Ecto neural progenitor cell (in vitro differentiated cells): Measurements from ENCODE around the gene IFNA17.
"Not testable (repeated sequence)": the region's sequence is repeated elsewhere in the genome, so short reads cannot be mapped to it uniquely, and the experiment has no call there.

Experiments
- DNase-seq: peaks from one replicate; pipeline ENCODE4 v3.0.0-alpha.2; 2018; ENCODE audit warnings: low spot score

The IFNA17 gene

DNA sequence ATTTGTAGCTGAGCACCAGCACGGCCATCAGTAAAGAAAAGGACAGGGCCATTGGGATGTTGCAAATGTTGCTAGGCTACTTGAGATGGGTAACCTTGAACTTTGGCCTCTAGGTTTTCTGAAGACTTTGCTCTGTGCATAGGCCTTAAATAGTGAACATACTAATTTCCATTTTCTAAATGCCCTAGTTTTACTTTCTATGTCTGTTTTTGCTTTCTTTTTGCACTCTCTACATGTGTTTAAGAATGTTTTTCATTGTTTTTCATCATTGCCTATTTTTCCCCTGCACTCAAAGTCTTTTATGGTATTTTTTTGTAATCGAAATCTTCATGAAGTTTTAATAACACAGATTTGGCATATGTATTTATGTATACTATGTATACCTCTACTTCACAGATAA, at the start of gene IFNA17:
IFNA17 (minus strand) TSS at position 101 of the 400 bp plus-strand sequence; CDS start at position 52, 49 bp downstream.
- DNase-seq: no peak

DNA sequence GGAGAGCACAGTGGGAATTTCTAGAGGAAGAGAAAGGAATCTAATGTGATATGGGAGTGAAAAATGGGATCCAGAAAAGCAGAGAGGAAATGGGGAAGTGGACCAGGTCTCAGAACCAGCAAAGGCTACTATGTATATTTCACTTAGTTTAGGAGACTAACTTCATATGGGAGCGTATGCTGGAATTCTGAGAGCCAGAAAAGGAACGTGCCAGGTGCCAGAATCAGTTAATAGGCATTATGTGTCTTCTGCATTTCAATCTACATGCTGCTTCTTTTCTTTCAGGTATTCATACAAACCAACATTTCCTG, 40.3 kb upstream of the IFNA17 start:
- no peak for DNase-seq

DNA sequence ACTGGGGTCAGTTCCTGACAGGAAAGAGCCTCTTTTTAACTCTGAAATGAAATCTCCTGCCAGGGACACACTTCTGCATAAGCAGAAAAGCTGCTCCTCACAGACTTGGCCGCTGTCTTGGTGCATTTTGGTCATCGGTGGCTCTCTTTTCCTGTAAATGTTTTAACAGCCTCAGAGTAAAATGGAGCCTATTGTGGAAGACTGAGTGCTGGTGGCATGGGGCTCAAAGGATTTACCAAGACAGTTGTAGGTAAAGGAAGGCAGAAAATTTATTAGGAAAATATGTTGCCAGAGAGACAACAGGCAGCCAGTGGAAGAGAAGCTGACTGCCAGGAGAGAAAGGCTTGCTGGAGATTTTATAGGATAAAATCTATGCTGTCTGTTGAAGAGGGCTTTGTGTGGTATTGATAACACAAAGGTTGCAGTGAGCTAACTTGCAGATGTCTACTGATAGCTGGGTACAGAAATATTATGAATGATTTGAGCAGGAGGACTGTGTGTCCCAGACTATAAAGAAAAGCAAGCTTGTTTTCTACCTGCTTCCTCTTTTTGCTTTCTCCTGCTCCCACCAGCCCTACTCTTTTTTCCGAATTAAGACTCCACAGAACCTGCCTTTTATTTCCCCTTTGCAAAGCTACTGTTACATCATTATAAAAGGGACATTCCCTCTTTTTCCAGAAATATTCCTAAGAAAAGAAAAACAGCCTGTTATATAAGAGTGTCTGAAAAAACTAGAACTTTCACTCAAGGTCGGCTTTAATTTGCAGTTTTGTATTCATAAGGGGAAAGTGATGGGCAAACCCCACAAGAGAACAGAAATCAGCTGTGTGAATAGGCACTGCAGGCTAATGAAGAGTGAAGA, 39.7 kb upstream of the IFNA17 start:
- DNase-seq: no peak

DNA sequence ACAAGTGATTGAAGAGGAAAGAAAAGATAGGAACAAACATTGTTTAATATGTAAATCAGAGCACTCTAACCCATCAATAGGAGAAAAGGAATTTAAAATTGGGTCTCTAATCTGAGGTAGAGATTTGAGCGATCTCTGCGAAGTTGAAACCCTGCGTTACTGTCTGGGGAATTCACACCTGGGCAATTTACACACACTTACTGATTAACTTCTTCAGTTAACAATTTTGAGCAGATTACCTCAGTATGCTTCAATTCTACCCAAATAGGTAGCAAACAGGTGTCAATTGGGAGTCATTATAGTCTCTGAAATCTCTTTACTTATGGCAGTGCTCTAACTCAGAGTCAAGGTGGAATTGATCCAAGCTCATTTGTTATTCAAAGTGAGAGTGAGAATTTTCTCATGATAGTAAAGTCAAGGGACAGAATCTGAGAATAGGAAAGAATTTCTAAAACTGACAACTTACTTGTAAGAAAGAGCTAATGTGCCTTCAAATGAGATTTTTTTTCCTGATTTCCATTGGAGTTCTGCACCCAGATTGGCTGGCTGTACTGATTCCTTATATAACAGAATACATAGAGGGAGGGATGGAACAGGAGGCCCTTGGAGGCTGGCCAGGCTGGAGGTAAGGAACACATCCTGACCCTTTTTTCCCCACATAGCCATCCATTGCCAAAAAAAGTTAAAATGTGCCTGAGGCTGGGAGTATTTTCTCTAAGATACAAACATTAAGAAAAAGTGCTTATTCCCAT, 38.9 kb upstream of the IFNA17 start:
- DNase-seq: no peak

DNA sequence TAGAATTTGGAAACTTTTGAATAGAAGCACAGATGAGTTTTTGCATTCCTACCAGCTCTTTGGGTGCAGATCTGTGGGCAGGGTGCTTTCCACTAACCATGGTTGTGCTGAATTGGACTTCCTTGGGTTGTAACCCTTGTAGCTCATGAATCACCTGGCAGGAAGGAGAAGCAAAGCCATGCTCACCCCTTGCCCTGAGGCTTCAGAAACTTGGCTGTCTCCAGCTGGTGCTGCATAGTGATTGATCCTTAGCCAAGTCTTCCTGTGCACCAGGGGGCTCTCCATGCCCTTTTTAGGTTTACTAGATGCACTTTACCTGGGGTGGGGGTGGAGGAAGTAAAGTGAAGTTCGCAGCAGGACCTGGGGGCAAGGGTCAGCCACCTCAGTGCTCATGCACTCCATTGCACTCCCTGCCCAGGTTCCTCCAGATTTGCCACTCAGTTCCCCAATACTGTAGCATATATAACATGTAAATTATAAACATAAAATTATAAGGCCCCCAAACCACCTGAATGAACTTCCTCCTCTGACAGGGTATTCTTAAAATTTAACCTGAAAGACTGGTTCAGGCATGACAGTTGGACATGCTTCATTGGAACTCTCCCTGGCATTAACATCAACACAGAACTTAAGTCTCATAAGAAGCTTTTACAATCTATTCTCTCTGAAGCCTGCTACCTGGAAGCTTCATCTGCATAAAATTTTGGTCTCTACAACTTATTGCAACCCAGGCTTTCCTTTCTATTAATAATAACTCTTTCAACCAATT, 37.6 kb upstream of the IFNA17 start:
- DNase-seq: no peak

DNA sequence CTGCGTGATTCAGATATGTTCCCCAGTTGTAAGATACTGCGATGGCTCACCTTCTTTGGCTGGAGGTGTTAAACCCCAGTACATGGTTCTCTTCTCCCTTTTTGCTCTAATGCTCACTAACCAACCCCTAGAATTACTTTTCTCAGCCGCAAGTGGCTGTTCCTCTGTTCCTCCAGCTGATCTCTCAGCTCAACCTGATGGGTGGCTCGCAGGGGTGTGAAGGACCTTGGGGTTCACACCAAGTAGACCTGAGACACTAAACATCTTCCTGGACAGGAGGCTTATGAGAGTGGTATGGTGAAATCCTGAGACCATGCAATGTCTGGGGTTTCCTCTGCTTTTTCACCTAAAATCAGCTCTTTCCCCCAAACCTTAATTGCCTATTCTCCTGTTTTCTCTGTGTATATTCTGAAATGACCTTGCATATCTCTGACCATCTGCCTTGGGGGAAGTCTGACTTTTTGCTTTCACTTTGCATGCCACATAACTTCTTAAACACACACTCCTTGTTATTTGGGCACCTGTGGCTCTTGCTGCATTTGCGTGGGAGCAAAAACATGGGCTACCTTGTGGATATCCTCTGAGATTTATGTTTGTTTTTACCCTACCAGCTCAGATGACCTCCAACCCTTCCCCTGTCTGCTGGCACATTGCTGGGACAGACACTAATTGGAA, 27.7 kb upstream of the IFNA17 start:
- no peak for DNase-seq

DNA sequence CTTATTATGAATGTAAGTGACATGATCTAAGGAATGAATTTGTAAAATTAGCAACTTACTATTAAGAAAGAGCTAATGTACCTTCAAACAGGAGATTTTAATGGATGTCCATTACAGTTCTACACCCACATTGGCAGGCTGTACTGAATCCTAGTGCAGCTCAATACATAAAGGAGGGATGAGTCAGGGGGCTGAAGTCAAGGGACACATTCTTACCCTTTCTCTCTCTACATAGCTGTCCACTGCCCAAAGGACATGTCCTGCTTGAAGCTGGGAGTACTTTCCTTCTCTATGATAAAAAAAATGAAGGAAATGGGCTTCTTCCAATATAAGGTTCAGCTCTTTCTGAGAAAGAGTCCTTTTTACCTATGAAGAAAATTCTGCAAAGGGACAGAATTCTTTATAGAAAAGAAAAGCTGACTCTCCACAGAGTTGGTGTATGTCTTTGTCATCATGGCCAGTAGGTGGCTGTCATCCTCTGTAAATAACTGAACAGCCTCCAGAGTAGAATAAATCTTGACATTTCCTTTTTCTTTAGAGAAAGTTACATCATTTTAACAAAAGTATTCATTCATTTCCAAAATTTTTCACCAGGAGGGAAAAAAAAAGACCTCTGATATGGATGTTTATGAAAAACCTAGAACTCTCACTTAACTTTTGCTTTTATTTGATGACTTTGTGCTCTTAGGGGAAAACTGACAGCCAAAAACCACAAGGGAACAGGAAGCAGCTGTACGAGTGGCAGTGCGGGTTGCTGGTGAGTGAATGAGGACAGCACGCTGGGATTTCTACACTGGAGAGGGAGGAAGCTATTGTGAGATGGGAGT, 24.9 kb upstream of the IFNA17 start:
- no peak for DNase-seq

DNA sequence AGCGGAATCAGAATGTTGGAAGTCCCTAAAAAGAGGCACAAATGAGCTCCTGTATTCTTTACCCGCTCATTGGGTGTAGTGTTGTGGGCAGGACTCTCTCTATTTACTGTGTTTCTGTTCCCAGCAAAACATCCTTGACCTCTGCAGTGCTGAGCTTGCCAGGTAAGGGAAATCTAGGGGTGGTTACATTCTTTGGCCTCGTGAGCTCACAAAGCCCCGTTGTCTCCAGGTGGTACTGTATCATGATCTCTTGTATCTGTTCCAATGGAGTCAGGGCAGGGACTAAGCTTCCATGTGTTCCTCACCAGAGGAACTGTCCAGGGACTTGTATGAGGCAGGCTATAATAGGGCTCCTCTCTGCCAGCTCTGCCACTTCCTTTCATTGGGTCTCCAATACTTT, 23.6 kb upstream of the IFNA17 start:
- DNase-seq: no peak

DNA sequence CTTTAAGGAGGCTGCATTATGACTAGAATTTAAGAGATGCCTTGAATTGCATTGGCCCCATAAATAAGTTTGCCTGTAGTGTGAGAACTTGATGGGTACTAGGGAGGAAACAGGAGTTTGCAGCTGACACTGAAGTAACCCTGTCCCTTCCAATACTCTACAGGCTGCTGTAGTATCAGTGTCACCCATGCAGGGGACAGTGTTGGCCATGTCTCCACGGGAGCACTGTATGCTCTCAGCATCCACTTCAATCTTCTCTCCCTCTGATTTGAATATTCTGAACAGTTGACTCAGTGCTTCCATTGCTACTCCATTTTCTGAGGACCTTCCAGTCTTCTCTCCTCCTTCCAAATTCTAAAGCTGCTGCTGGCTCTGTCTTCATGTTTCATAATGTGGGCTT, 23.2 kb upstream of the IFNA17 start:
- DNase-seq: no peak

DNA sequence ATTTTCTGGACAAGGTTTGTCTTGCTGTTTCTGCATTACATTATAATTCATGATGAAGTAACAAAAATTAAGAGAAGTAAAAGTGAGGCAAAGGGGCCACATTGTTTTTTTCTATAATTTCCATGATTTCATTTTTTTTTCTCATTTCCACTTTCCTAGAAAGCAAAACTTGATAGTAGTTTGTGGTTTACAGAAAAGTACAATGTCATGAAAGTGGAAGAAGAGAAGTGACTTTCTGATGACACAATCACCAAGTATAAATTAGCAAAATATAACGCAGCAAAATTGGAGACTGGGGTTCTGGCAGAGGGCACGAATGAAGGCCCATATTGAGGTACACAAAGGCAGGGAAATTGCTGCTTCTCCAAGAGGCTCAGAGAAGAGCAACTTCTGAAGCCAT, 16.8 kb upstream of the IFNA17 start:
- DNase-seq: no peak

DNA sequence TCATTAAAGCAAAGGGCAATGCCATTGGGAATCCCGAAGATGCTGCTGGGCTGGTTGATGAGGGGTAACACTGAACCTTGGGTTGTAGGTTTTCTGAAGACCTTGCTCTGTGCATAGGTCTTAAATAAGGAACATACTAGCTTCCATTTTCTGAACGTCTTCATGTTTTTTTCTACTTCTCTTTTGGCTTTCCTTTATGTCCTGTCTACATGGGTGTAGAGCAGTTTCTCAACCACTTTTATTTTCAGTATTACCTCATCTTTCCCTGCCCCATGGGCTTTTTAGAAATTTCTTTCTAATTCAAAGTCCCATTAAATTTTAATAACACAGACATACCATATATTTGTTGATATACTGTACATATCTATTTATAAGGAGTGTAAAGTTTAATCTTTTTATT, 11.9 kb upstream of the IFNA17 start, which contains the start of gene IFNA14:
IFNA14 (minus strand) TSS at position 95 of the 400 bp plus-strand sequence; CDS start at position 25, 70 bp downstream.
- no peak for DNase-seq

DNA sequence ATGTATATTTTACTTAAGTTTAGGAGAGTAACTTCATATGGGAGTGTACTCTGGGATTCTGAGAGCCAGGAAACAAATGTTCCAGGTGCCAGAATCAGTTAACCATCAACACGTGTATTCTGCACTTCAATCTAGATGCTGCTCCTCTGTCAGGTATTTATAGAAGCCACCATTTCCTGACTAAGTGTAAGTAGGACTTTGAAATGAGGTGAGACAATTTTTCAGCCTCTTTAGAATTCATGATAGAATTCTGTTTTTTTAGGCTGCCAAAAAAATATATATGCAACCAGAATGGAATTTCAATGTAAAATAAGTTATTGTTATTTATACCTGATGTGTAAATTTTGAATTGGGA, 8.3 kb upstream of the IFNA17 start:
- not testable (repeated sequence) for DNase-seq

DNA sequence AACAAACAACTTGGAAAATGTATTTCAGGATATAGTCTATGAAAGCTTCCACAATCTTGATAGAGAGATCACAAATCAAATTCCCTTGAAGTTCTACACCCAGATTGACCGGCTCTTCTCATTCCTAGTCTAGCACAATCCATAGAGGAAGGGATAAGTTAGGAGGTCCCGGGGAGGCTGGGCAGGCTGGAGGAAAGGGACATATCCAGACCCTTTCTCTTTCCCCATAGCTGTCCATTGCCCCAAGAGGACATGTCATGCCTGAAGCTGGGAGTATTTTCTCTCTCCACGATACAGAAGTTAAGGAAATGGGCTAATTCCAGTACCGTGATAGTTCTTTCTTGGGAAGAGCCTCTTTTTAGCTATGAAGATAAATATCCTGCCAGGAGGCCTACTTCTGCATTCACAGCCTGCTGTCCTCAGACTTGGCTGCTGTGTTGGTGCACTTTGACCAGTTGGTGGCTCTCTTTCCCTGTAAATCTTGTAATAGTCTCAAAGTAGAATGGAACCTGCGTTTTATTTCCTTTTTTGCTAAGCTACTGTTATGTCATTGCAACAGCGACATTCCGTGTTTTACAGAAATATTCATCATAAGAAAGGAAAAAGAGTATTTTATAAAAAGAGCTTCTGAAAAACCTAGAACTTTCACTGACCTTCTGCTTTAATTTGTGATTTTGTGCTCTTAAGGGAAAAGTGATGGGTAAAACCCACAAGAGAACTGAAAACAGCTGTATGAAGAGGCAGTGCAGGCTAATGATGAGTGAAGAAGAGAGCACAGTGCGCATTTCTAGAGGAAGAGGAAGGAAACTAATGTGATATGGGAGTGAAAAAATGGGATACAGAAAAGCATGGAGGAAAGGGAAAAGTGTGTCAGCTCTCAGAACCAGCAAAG, 7.7 kb upstream of the IFNA17 start:
- DNase-seq: not testable (repeated sequence)

DNA sequence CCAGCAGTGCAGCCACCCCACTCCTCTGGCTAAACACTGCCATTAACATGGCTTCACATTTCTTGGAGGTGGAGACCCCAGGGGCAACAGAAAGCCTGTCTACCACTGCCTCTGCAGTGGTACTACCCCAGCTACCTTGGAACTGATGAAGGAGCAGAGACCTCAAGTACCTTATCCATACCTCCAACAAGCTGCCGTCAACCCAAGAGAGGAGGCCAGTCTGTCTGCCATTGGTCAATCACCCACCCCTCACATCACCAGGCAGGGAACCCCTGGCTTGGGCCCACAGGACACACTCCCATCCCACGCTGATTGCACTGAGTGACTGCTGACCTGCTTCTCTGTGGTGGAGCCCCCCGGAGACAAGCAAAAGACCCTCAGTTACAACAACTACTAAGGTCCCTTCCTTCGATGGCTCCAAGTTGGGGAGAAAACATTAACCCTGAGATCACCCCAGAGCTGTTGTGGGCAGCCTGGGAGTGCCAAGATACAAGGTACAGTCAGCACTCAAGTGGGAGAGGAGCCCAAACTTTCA, 6.2 kb upstream of the IFNA17 start:
- DNase-seq: no peak

DNA sequence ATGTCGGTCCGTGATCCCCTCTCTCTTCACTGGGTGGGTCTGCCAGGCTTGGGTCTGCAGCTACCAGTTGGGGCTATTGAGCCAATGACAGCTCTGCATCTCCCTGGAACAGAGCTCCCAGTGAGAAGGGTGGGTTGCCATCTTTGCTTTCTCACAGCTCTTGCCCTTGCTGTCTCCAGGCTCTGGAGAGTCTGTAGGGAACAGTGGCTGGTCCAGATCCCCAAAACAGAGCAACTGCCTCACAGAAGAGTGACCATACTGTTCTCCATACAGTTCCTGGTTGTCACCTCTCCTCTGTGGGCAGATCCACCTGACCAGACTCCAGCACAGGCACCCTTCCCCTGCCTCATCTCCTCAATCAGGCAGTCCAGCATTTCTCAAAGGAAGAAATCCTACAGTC, 5.2 kb upstream of the IFNA17 start:
- DNase-seq: no peak

DNA sequence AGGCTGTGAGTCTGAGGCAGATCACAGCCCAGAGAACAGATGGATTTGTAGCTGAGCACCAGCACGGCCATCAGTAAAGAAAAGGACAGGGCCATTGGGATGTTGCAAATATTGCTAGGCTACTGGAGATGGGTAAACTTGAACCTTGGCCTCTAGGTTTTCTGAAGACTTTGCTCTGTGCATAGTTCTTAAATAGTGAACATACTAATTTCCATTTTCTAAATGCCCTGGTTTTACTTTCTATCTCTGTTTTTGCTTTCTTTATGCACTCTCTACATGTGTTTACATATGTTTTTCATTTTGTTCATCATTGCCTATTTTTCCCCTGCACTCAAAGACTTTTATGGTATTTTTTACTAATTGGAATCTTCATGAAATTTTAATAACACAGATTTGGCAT, 10.8 kb downstream of the IFNA17 start, which contains the start of gene IFNA16:
IFNA16 (minus strand) TSS at position 101 of the 400 bp plus-strand sequence; CDS start at position 95, 6 bp downstream.
- DNase-seq: not testable (repeated sequence)

DNA sequence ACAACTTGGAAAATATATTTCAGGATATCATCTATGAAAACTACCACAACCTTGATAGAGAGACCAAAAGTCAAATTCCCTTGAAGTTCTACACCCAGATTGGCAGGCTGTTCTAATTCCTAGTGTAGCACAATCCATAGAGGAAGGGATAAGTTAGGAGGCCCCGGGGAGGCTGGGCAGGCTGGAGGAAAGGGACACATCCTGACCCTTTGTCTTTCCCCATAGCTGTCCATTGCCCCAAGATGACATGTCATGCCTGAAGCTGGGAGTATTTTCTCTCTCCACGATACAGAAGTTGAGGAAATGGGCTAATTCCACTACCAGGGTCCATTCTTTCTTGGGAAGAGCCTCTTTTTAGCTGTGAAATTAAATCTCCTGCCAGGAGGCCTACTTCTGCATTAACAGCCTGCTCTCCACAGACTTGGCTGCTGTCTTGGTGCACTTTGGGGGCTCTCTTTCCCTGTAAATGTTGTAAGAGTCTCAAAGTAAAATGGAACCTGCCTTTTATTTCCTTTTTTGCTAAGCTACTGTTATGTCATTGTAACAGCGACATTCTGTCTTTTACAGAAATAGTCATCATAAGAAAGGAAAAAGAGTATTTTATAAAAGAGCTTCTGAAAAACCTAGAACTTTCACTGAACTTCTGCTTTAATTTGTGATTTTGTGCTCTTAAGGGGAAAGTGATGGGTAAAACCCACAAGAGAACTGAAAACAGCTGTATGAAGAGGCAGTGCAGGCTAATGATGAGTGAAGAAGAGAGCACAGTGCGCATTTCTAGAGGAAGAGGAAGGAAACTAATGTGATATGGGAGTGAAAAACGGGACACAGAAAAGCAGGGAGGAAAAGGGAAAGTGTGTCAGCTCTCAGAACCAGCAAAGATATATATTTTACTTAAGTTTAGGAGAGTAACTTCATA, 14.4 kb downstream of the IFNA17 start:
- DNase-seq: not testable (repeated sequence)

DNA sequence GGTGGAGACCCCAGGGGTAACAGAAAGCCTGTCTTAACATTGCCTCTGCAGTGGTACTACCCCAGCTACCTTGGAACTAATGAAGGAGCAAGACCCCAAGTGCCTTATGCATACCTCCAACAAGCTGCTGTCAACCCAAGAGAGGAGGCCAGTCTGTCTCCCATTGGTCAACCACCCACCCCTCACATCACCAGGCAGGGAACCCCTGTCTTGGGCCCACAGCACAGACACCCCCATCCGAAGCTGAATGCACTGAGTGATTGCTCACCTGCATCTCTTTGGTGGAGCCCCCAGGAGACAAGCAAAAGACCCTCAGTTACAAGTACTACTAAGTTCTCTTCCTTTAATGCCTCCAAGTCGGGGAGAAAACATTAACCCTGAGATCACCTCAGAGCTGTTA, 15.9 kb downstream of the IFNA17 start:
- DNase-seq: peak; percentile 36

DNA sequence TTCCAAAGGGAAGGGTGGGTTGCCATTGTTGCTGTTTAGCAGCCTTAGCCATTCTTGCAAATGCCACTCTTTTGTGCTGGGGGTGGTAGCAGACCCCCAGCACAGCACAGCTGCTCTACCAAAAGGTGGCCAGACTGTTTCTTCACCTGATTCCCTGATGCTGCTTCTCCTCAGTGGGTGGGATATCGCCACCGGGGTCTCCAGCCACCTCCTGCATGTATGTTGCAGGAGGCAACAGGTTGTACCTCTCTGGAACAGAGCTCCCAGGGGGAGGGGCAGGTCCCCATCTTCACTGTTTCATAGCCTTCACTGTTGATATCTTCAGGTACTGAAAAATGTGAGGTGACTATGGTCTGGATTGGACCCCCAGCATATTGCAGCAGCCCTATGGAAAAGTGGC, 17.2 kb downstream of the IFNA17 start:
- DNase-seq: not testable (repeated sequence)
